ENCODE results near the gene AKAP8L.
"Not testable (repeated sequence)": the region's sequence is repeated elsewhere in the genome, so short reads cannot be mapped to it uniquely, and the experiment has no call there.

AKAP8L gene

GRCh38 chr19:15352535-15352934, 66.3 kb downstream of the AKAP8L start:
- not testable (repeated sequence) for DNase-seq

DNA sequence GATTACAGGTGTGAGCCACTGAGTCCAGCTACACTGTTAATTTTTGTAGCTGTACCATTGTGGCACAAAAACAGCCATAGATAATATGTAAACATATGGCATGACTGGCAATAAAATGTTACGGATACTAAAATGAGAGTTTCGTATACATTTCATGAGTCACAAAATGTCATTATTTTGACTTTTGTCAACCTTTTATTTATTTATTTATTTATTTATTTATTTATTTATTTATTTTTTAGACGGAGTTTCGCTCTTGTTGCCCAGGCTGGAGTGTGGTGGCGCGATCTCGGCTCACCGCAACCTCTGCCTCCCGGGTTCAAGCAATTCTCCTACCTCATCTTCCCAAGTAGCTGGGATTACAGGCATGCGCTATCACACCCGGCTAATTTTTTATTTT, 77.5 kb downstream of the AKAP8L start:
- DNase-seq, result not testable (repeated sequence)

GRCh38 chr19:15340086-15340485, 78.7 kb downstream of the AKAP8L start:
- DNase-seq, result no peak

GRCh38 chr19:15337202-15337601, 81.6 kb downstream of the AKAP8L start:
- DNase-seq, result no peak

DNA sequence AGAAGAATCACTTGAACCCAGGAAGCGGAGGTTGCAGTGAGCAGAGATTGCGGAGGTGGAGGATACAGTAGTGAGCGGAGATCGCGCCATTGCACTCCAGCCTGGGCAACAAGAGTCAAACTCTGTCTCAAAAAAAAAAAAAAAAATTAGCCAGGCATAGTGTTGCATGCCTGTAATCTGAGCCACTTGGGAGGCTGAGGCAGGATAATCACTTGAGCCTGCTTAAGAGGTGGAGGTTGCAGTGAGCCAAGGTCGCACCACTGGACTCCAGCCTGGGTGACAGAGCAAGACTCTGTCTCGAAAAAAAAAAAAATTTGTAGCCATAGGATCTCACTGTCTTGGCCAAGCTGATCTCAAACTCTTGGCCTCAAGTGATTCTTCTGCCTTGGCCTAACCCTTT, 82.8 kb downstream of the AKAP8L start:
- not testable (repeated sequence) for DNase-seq

DNA sequence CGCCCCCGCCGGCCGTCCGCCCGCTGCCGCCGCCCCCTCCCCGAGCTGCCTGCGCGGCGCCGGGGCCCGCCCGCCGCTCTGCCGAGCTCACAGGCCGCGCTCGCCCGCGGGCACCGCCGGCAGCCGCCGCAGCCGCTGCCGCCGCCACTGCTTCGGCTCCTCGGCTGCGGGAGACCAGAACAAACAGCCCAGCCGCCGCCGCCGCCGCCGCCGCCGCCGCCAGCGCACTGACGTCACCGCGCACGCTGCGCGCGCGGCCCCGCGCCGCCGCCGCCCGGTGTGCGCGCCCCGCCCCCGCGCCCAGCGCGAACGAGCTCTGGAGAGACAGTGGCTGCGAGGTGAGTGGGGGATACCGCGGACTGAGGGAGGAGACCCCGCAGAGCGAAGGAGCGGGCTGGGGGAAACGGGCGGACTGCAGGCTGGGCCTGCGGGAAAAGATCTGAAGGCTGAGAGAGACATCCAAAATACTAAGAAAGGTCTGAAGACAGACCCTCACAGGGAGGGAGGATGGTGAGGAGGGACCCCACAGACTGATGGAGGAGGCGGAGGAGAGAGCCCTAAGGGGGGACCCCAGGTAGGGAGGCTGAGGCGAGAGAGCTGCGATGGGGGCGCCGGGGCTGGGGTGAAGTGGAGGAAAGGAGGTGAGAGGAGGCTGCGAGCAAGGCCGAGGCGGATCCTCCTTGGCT, 86.3 kb downstream of the AKAP8L start, which contains the start of gene BRD4:
TSS of gene BRD4 (minus strand) at position 229 of the 686 bp plus-strand sequence. CDS start 59,440 bp downstream, outside the sequence.
- peak; percentile 26 to 59 for DNase-seq

GRCh38 chr19:15331419-15332310, 87.1 kb downstream of the AKAP8L start:
- peak in 1 of 2 donors; percentile 51 for DNase-seq

- DNase-seq, result no peak
Observed at GRCh38 chr19:15330801-15331418, 87.9 kb downstream of the AKAP8L start.

Data from hippocampal formation (tissue), 2 donors.